NCI-H510A treated with DMSO at 0.1 percent for 48 hours (cell line): ENCODE results near the gene PRR23B.

Source experiments
- DNase-seq: peaks from one replicate; lab custom pipeline; 2025; lab: John Stamatoyannopoulos, UW

PRR23B gene

DNA sequence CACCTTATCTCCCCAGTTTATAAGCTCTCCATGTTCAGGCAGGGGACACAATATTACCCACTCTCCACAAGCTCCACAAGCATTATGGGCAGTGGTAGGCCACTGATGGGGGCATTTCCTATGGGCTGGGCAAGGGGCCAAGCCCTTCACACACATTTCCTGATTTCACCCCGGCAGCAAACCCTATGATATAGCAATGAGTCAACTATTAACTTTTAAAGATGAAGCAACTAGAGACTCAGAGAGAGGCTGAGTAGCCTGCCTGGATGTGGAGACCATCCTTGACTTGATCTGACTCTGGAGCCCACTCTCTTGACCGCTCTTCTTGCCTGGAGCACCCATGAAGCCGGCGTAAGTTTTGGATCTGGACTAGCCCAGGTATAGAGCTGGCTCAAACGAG is 46.3 kb downstream of the PRR23B start:
- DNase-seq: no peak

- DNase-seq: no peak
These were observed 47.8 kb downstream of the PRR23B start for GRCh38 chr3:138972941-138973340.

DNA sequence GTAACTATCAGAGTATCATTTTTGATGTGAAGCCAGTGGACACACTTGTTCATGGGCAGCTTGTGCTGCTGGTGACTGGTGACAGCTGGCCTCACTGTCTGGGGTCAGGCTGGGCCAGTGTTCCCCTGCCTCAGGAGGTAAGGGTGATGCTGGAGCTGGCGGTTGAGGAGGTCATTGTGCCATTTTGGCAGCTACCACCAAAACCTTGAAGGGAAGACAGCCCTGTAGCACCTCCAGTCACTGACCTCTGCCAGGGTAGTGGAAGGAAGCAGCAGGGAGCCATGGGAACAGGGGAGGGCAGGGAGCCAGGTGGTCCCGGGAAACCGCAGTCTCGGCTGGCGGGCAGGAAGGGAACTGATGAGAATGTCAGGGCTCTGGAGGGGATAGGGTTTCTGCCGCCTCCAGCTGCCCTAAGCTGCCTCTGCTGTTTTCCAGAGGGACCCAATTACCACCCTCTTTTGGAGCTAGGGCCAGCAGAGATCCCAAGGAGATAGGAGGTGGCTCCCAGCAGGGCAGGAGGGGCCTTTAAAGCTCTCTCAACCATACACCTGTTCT is 48.9 kb downstream of the PRR23B start:
- no peak for DNase-seq
